ENCODE results near the gene PLCXD1.

- TF ChIP-seq, protein P1, sequence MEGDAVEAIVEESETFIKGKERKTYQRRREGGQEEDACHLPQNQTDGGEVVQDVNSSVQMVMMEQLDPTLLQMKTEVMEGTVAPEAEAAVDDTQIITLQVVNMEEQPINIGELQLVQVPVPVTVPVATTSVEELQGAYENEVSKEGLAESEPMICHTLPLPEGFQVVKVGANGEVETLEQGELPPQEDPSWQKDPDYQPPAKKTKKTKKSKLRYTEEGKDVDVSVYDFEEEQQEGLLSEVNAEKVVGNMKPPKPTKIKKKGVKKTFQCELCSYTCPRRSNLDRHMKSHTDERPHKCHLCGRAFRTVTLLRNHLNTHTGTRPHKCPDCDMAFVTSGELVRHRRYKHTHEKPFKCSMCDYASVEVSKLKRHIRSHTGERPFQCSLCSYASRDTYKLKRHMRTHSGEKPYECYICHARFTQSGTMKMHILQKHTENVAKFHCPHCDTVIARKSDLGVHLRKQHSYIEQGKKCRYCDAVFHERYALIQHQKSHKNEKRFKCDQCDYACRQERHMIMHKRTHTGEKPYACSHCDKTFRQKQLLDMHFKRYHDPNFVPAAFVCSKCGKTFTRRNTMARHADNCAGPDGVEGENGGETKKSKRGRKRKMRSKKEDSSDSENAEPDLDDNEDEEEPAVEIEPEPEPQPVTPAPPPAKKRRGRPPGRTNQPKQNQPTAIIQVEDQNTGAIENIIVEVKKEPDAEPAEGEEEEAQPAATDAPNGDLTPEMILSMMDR (IDR thresholded peaks at IDR 0.05; ENCODE audit: poor library complexity, severe bottlenecking): peak; percentile 77
- TF ChIP-seq RAD21 (conservative IDR thresholded peaks at IDR 0.05): peak; percentile 59
- TF ChIP-seq EZH2 (IDR thresholded peaks at IDR 0.05; ENCODE audit: borderline replicate concordance, insufficient read depth, low read length, poor library complexity, severe bottlenecking): no peak
Observed at GRCh38 chrX:318739-319578, 37.8 kb downstream of the PLCXD1 start, which contains the start of gene GTPBP6.

Data from neural cell (in vitro differentiated cells).